Omental fat pad (tissue), 4 donors: ENCODE data around the gene PLEKHM3. TPM values are rescaled to one million over a fixed set of nuclear protein-coding genes. Genes with fewer than 3 reads are reported as not detected.

Source experiments
- ATAC-seq: fragments of 150-250 bp; one replicate; pipeline ENCODE4 v1.9.1; 2016; ENCODE audit warnings: mild to moderate bottlenecking, moderate library complexity; ENCODE audit not compliant: low FRiP score
- DNase-seq: peaks from one replicate; pipeline ENCODE4 v3.0.0-alpha.2; 2019; ENCODE audit warnings: low spot score
- CTCF ChIP-seq, 3 donors: fragments of 450-650 bp; IDR thresholded peaks; one replicate each; pipeline ENCODE4 v1.5.1; 2016 to 2017; ENCODE audit warnings: antibody characterized with exemption in 3 of 3, mild to moderate bottlenecking in 3 of 3, moderate library complexity in 2 of 3
- total RNA-seq, 4 donors: library from RNA; depleted of rRNA; stranded (reverse); fragments of >200 nt; gene quantifications; one replicate each; pipeline ENCODE4 v1.1.0, GENCODE V29; 2016

PLEKHM3 gene
- total RNA-seq, 4 donors from 2014 or later = 14.1 to 31.4 (median 24.2) TPM

- DNase-seq (no peak), ATAC-seq (no peak)
- TF ChIP-seq CTCF (IDR thresholded peaks at IDR 0.05) = no peak
Observed at GRCh38 chr2:208017721-208018120, 7.6 kb downstream of the PLEKHM3 start.

GRCh38 chr2:208015475-208015874, 9.9 kb downstream of the PLEKHM3 start:
- no peak for DNase-seq
- no peak for ATAC-seq
- TF ChIP-seq CTCF (IDR thresholded peaks at IDR 0.05) = no peak

GRCh38 chr2:208013285-208014178, 11.8 kb downstream of the PLEKHM3 start:
- no peak for ATAC-seq
- DNase-seq = no peak
- TF ChIP-seq CTCF (IDR thresholded peaks at IDR 0.05) = no peak

- no peak for DNase-seq
- ATAC-seq = no peak
- no peak for TF ChIP-seq CTCF (IDR thresholded peaks at IDR 0.05)
Observed at GRCh38 chr2:208012449-208012848, 12.9 kb downstream of the PLEKHM3 start.

GRCh38 chr2:208010506-208010905, 14.8 kb downstream of the PLEKHM3 start:
- no peak for TF ChIP-seq CTCF (IDR thresholded peaks at IDR 0.05)
- no peak for ATAC-seq
- no peak for DNase-seq

GRCh38 chr2:208006833-208007232, 18.5 kb downstream of the PLEKHM3 start:
- DNase-seq (no peak), ATAC-seq (no peak)
- TF ChIP-seq CTCF (IDR thresholded peaks at IDR 0.05) = no peak

- no peak for TF ChIP-seq CTCF (IDR thresholded peaks at IDR 0.05)
- DNase-seq (no peak), ATAC-seq (no peak)
Observed at GRCh38 chr2:208006337-208006736, 19.0 kb downstream of the PLEKHM3 start.
